Lower lobe of right lung (tissue), 2 donors: Measurements from ENCODE around the gene ROBO2. TPM values are rescaled to one million over a fixed set of nuclear protein-coding genes. Genes with fewer than 3 reads are reported as not detected.

Experiments used
- ATAC-seq, 2 donors: fragments of 200-7000 bp; cut with Tn5 transposase; one replicate each; pipeline ENCODE4 v1.9.1; 2020 to 2022; ENCODE audit warnings: mild to moderate bottlenecking in 2 of 2, moderate library complexity in 2 of 2
- DNase-seq: peaks from one replicate; pipeline ENCODE4 v3.0.0-alpha.2; 2020
- H3K27ac ChIP-seq: fragments of 200-600 bp; one replicate; pipeline ENCODE4 v1.8.0; 2022
- H3K27me3 ChIP-seq: fragments of 200-600 bp; one replicate; pipeline ENCODE4 v1.8.0; 2022; ENCODE audit warnings: low read depth
- H3K36me3 ChIP-seq: fragments of 200-600 bp; one replicate; pipeline ENCODE4 v1.8.0; 2022; ENCODE audit warnings: mild to moderate bottlenecking
- H3K4me1 ChIP-seq: fragments of 200-600 bp; one replicate; pipeline ENCODE4 v1.8.0; 2022
- H3K4me3 ChIP-seq: fragments of 200-600 bp; one replicate; pipeline ENCODE4 v1.8.0; 2022; ENCODE audit warnings: mild to moderate bottlenecking
- H3K9me3 ChIP-seq: fragments of 200-600 bp; one replicate; pipeline ENCODE4 v1.8.0; 2022
- CTCF ChIP-seq: fragments of 200-600 bp; IDR thresholded peaks from one replicate; pipeline ENCODE4 v1.8.0; 2022; ENCODE audit warnings: antibody characterized with exemption, mild to moderate bottlenecking
- intact Hi-C: fragments of 100-400 bp; cut with DNase I; formaldehyde crosslinking; loops from one replicate; pipeline ENCODE4 v1.11.0; 2022
- total RNA-seq: library from RNA; stranded (reverse); fragmentation: NEBNext Ultra II Directional; extraction: Animal tissue kit (Norgen Biotek cat#: 25700); gene quantifications from one replicate; pipeline ENCODE4 v1.2.1, GENCODE V29; 2021
- donor health status: DM: no; HTN: yes; CAD: no; lungs with severe emphysema.

The ROBO2 gene
- total RNA-seq, 1 donor from 2014 or later, result 11.8 TPM

GRCh38 chr3:77514766-77515165 lies 474.9 kb downstream of the ROBO2 start:
- no peak overlapping the region for H3K27ac ChIP-seq
- H3K9me3 ChIP-seq, result peaks cover 3% of the 10 kb centered on the region
- DNase-seq, result no peak
- ATAC-seq, result no peak
- no peak for TF ChIP-seq CTCF
- intact Hi-C loops, result no loop called here
- H3K4me3 ChIP-seq, result no peak overlapping the region
- no peaks in the 10 kb centered on the region for H3K4me1 ChIP-seq
- H3K36me3 ChIP-seq, result no peaks in the 10 kb centered on the region
- H3K27me3 ChIP-seq, result no peaks in the 10 kb centered on the region

GRCh38 chr3:77524463-77524862 lies 484.6 kb downstream of the ROBO2 start:
- peaks cover 2% of the 10 kb centered on the region for H3K9me3 ChIP-seq
- H3K4me1 ChIP-seq, result no peaks in the 10 kb centered on the region
- no peak for TF ChIP-seq CTCF
- no peaks in the 10 kb centered on the region for H3K36me3 ChIP-seq
- H3K27ac ChIP-seq, result no peak overlapping the region
- H3K27me3 ChIP-seq, result no peaks in the 10 kb centered on the region
- no peak overlapping the region for H3K4me3 ChIP-seq
- ATAC-seq (no peak), DNase-seq (no peak)
- intact Hi-C loops, result no loop called here

GRCh38 chr3:77524946-77525682 lies 485.2 kb downstream of the ROBO2 start:
- intact Hi-C loops, result no loop called here
- no peaks in the 10 kb centered on the region for H3K36me3 ChIP-seq
- H3K4me3 ChIP-seq, result no peak overlapping the region
- H3K4me1 ChIP-seq, result no peaks in the 10 kb centered on the region
- H3K27ac ChIP-seq, result no peak overlapping the region
- no peak for TF ChIP-seq CTCF
- DNase-seq (no peak), ATAC-seq (no peak)
- H3K9me3 ChIP-seq, result no peaks in the 10 kb centered on the region
- H3K27me3 ChIP-seq, result no peaks in the 10 kb centered on the region

- no peaks in the 10 kb centered on the region for H3K27me3 ChIP-seq
- no peak for ATAC-seq
- H3K9me3 ChIP-seq, result no peaks in the 10 kb centered on the region
- no peak for TF ChIP-seq CTCF
- no peak for DNase-seq
- no peak overlapping the region for H3K4me3 ChIP-seq
- H3K36me3 ChIP-seq, result no peaks in the 10 kb centered on the region
- H3K27ac ChIP-seq, result no peak overlapping the region
- intact Hi-C loops, result no loop called here
- H3K4me1 ChIP-seq, result no peaks in the 10 kb centered on the region
Observed at GRCh38 chr3:77526573-77527113, 486.7 kb downstream of the ROBO2 start.

- Histone ChIP-seq H3K4me1 (no peaks in the 10 kb centered on the region), H3K4me3 (no peak overlapping the region), H3K36me3 (no peaks in the 10 kb centered on the region), H3K27ac (no peak overlapping the region), H3K9me3 (peaks cover 7% of the 10 kb centered on the region), H3K27me3 (no peaks in the 10 kb centered on the region)
- intact Hi-C loops, result no loop called here
- ATAC-seq (no peak), DNase-seq (no peak)
- TF ChIP-seq CTCF, result no peak
Observed at GRCh38 chr3:77529522-77529921, 489.6 kb downstream of the ROBO2 start.
